Measurements from ENCODE around the gene TACO1. TPM values are rescaled to one million over a fixed set of nuclear protein-coding genes. Genes with fewer than 3 reads are reported as not detected.

The TACO1 gene
- total and polyA plus RNA-seq, 4 donors = 11.1 to 20.7 (median 17.5) TPM

DNA sequence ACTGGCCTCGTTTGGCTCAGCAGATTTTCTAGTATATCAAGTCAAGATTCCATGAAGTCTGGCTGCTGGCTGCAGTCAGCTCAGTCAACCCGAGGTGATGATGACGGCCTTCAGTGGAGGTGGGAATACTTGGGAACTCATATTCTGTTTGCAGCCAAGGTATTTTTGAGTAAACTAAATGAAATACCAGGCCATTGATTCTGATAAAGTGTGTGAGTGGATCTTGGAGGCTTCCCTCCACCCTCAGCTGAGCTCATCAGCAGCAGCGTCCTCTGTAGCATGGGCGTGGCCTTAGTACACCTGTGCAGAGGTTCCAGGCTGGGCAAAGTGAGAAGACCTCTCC is 22.0 kb upstream of the TACO1 start:
- DNase-seq (no peak), ATAC-seq (ENCODE audit: insufficient read depth, low FRiP score) (no peak)
- Histone ChIP-seq H3K27me3 (ENCODE audit: control insufficient read depth in 3 of 3, insufficient read depth in 3 of 3, low read length in 2 of 3) (no peaks in the 10 kb centered on the region), H3K9me3 (ENCODE audit: control insufficient read depth in 4 of 4, insufficient read depth in 3 of 4, low read length in 3 of 4) (no peaks in the 10 kb centered on the region), H3K9ac (ENCODE audit: insufficient read depth in 1 of 2, low read length in 2 of 2) (no peak overlapping the region), H3K27ac (ENCODE audit: low read depth in 1 of 2, low read length in 1 of 2) (no peak overlapping the region), H3K4me3 (no peak overlapping the region), H3K4me1 (ENCODE audit: control insufficient read depth in 5 of 5, insufficient read depth in 5 of 5, low read length in 5 of 5) (peaks cover 0 to 7% (median 0%) of the 10 kb centered on the region in 5 donors), H3K36me3 (ENCODE audit: control insufficient read depth in 4 of 4, insufficient read depth in 4 of 4, low read length in 4 of 4) (peaks cover 11 to 31% (median 28%) of the 10 kb centered on the region in 4 donors)
- 74 to 89% methylated on average over 5 of the region's 5 CpGs for WGBS, 2 donors
- TF ChIP-seq, protein P1, sequence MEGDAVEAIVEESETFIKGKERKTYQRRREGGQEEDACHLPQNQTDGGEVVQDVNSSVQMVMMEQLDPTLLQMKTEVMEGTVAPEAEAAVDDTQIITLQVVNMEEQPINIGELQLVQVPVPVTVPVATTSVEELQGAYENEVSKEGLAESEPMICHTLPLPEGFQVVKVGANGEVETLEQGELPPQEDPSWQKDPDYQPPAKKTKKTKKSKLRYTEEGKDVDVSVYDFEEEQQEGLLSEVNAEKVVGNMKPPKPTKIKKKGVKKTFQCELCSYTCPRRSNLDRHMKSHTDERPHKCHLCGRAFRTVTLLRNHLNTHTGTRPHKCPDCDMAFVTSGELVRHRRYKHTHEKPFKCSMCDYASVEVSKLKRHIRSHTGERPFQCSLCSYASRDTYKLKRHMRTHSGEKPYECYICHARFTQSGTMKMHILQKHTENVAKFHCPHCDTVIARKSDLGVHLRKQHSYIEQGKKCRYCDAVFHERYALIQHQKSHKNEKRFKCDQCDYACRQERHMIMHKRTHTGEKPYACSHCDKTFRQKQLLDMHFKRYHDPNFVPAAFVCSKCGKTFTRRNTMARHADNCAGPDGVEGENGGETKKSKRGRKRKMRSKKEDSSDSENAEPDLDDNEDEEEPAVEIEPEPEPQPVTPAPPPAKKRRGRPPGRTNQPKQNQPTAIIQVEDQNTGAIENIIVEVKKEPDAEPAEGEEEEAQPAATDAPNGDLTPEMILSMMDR (IDR thresholded peaks at IDR 0.05; ENCODE audit: control extremely low read depth, extremely low read depth) = no peak

DNA sequence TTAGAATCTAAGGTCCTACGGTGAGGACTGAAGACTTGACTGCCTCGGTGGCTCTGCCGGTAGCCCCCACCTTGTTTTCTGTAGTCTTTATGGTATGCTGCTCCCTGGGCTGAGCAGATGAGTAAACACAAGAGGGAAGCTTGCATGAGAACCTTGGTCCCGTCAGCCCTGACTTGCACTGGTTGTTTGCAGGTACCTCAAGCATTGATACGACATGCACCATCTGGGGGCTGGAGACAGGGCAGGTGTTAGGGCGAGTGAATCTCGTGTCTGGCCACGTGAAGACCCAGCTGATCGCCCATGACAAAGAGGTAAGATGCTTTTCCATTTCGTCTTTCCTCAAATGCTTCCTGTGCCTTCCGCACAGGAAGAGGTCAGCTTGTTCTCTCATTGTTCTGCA is 21.1 kb upstream of the TACO1 start:
- H3K36me3 ChIP-seq (ENCODE audit: control insufficient read depth in 4 of 4, insufficient read depth in 4 of 4, low read length in 4 of 4) = peaks cover 11 to 35% (median 30%) of the 10 kb centered on the region in 4 donors
- ATAC-seq (ENCODE audit: insufficient read depth, low FRiP score) = no peak
- no peak overlapping the region for H3K9ac ChIP-seq (ENCODE audit: insufficient read depth in 1 of 2, low read length in 2 of 2)
- TF ChIP-seq, protein P1 (IDR thresholded peaks at IDR 0.05; ENCODE audit: control extremely low read depth, extremely low read depth) = no peak
- H3K9me3 ChIP-seq (ENCODE audit: control insufficient read depth in 4 of 4, insufficient read depth in 3 of 4, low read length in 3 of 4) = no peaks in the 10 kb centered on the region
- H3K4me1 ChIP-seq (ENCODE audit: control insufficient read depth in 5 of 5, insufficient read depth in 5 of 5, low read length in 5 of 5) = peaks cover 0 to 7% (median 0%) of the 10 kb centered on the region in 5 donors
- peak overlapping the region in 1 of 2 donors; percentile 43 for H3K27ac ChIP-seq (ENCODE audit: low read depth in 1 of 2, low read length in 1 of 2)
- WGBS, 2 donors = 63 to 72% methylated on average over 11 of the region's 11 CpGs
- peak in 1 of 3 donors; percentile 15 for DNase-seq
- no peak overlapping the region for H3K4me3 ChIP-seq
- H3K27me3 ChIP-seq (ENCODE audit: control insufficient read depth in 3 of 3, insufficient read depth in 3 of 3, low read length in 2 of 3) = no peaks in the 10 kb centered on the region

DNA sequence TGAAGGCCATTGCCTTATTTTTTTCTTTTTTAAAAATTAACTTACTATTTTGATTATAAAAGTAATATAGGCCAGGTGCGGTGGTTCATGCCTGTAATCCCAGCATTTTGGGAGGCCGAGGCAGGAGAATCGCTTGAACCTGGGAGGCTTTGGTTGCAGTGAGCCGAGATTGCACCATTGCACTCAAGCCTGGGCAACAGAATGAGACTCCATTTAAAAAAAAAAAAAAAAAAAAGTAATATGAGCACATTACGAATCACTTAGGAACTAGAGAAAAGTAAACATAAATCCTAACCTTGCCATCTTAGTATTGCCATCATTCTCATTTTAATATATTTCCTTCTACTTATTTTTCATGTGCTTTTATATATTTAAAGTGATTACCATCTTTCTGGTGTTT is 12.9 kb upstream of the TACO1 start:
- Histone ChIP-seq H3K4me3 (no peak overlapping the region), H3K36me3 (ENCODE audit: control insufficient read depth in 4 of 4, insufficient read depth in 4 of 4, low read length in 4 of 4) (peaks cover 31 to 57% (median 53%) of the 10 kb centered on the region in 4 donors), H3K9ac (ENCODE audit: insufficient read depth in 1 of 2, low read length in 2 of 2) (no peak overlapping the region), H3K4me1 (ENCODE audit: control insufficient read depth in 5 of 5, insufficient read depth in 5 of 5, low read length in 5 of 5) (no peaks in the 10 kb centered on the region), H3K27me3 (ENCODE audit: control insufficient read depth in 3 of 3, insufficient read depth in 3 of 3, low read length in 2 of 3) (no peaks in the 10 kb centered on the region), H3K9me3 (ENCODE audit: control insufficient read depth in 4 of 4, insufficient read depth in 3 of 4, low read length in 3 of 4) (no peaks in the 10 kb centered on the region), H3K27ac (ENCODE audit: low read depth in 1 of 2, low read length in 1 of 2) (no peak overlapping the region)
- 92 to 93% methylated on average over 5 of the region's 5 CpGs for WGBS, 2 donors
- DNase-seq (no peak), ATAC-seq (ENCODE audit: insufficient read depth, low FRiP score) (no peak)
- TF ChIP-seq, protein P1 (IDR thresholded peaks at IDR 0.05; ENCODE audit: control extremely low read depth, extremely low read depth) = no peak

DNA sequence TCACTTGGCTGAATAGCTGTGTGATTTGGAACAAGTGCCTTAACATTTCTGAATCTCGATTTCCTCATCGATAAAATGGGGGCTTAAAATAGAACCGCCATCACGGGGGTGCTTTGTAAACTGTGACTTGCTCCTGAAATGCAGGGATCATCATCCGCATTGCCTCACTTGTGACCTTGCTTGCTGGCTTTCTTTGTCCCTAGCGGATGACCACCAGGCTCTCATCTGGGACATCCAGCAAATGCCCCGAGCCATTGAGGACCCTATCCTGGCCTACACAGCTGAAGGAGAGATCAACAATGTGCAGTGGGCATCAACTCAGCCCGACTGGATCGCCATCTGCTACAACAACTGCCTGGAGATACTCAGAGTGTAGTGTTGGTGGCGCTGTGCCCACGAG is 11.9 kb upstream of the TACO1 start:
- no peak for ATAC-seq (ENCODE audit: insufficient read depth, low FRiP score)
- 90 to 94% methylated on average over 11 of the region's 11 CpGs for WGBS, 2 donors
- no peak for DNase-seq

More for the DNA sequence above, 11.9 kb upstream of the TACO1 start:
- TF ChIP-seq, protein P1 (IDR thresholded peaks at IDR 0.05; ENCODE audit: control extremely low read depth, extremely low read depth) = no peak
- Histone ChIP-seq H3K9me3 (ENCODE audit: control insufficient read depth in 4 of 4, insufficient read depth in 3 of 4, low read length in 3 of 4) (no peaks in the 10 kb centered on the region), H3K27me3 (ENCODE audit: control insufficient read depth in 3 of 3, insufficient read depth in 3 of 3, low read length in 2 of 3) (no peaks in the 10 kb centered on the region), H3K9ac (ENCODE audit: insufficient read depth in 1 of 2, low read length in 2 of 2) (no peak overlapping the region), H3K4me1 (ENCODE audit: control insufficient read depth in 5 of 5, insufficient read depth in 5 of 5, low read length in 5 of 5) (no peaks in the 10 kb centered on the region), H3K27ac (ENCODE audit: low read depth in 1 of 2, low read length in 1 of 2) (no peak overlapping the region), H3K4me3 (no peak overlapping the region), H3K36me3 (ENCODE audit: control insufficient read depth in 4 of 4, insufficient read depth in 4 of 4, low read length in 4 of 4) (peaks cover 30 to 49% (median 46%) of the 10 kb centered on the region in 4 donors)
